ENCODE results near the gene INCA1. TPM values are rescaled to one million over a fixed set of nuclear protein-coding genes. Genes with fewer than 3 reads are reported as not detected.

INCA1 gene
- total RNA-seq, 2 donors from 2014 or later: 0.99 to 1.7 TPM

DNA sequence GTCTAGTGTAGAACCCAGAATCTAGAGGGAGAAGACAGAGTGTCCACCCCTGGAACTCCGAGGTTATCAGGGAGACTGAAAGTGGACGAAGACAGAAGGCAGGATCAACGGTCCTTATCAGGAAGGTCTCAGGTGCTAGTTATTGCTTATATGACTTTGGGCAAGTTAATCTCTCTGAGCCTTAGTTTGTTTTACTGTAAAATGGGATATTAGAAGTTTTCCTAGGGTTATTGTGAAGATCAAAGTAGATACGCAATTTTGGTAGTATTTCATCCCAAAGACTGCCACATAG lies 56.1 kb downstream of the INCA1 start:
- peaks cover 54% of the 10 kb centered on the region for H3K36me3 ChIP-seq (ENCODE audit: control insufficient read depth, insufficient read depth, low read length)
- H3K27me3 ChIP-seq (ENCODE audit: control insufficient read depth, insufficient read depth, low read length, poor library complexity, severe bottlenecking): no peaks in the 10 kb centered on the region
- peaks cover 34% of the 10 kb centered on the region for H3K4me1 Mint-ChIP-seq
- peak overlapping the region; percentile 98 for H3K4me3 ChIP-seq (ENCODE audit: low read length)
- TF ChIP-seq CTCF (conservative IDR thresholded peaks at IDR 0.05): no peak
- H3K9me3 Mint-ChIP-seq: no peaks in the 10 kb centered on the region
- H3K27me3 Mint-ChIP-seq (ENCODE audit: insufficient read depth): no peaks in the 10 kb centered on the region
- WGBS, 2 experiments (ENCODE audit: insufficient coverage in 1 of 2, insufficient read length in 1 of 2): 77 to 80% methylated on average over 4 of the region's 4 CpGs
- H3K9ac ChIP-seq (ENCODE audit: extremely low read depth, low read length, poor library complexity, severe bottlenecking): peak overlapping the region; percentile 84
- peaks cover 16% of the 10 kb centered on the region for H3K4me1 ChIP-seq (ENCODE audit: control insufficient read depth, insufficient read depth, low read length)
- no peak overlapping the region for H3K27ac ChIP-seq (ENCODE audit: low read depth, low read length)
- peaks cover 51% of the 10 kb centered on the region for H3K36me3 Mint-ChIP-seq (ENCODE audit: low read depth)
- H3K4me3 Mint-ChIP-seq: peak overlapping the region; percentile 94
- H3K27ac Mint-ChIP-seq: peak overlapping the region; percentile 99
- DNase-seq: no peak
- H3K9me3 ChIP-seq (ENCODE audit: control insufficient read depth, low read length): no peaks in the 10 kb centered on the region

GRCh38 chr17:4940555-4941318 lies 56.6 kb downstream of the INCA1 start:
- peaks cover 54% of the 10 kb centered on the region for H3K36me3 ChIP-seq (ENCODE audit: control insufficient read depth, insufficient read depth, low read length)
- H3K27me3 ChIP-seq (ENCODE audit: control insufficient read depth, insufficient read depth, low read length, poor library complexity, severe bottlenecking): no peaks in the 10 kb centered on the region
- H3K4me1 Mint-ChIP-seq: peaks cover 31% of the 10 kb centered on the region
- H3K9ac ChIP-seq (ENCODE audit: extremely low read depth, low read length, poor library complexity, severe bottlenecking): peak overlapping the region; percentile 84
- peaks cover 16% of the 10 kb centered on the region for H3K4me1 ChIP-seq (ENCODE audit: control insufficient read depth, insufficient read depth, low read length)
- H3K4me3 Mint-ChIP-seq: peak overlapping the region; percentile 94
- H3K4me3 ChIP-seq (ENCODE audit: low read length): peak overlapping the region; percentile 98
- no peaks in the 10 kb centered on the region for H3K27me3 Mint-ChIP-seq (ENCODE audit: insufficient read depth)
- H3K9me3 Mint-ChIP-seq: no peaks in the 10 kb centered on the region
- no peaks in the 10 kb centered on the region for H3K9me3 ChIP-seq (ENCODE audit: control insufficient read depth, low read length)
- H3K27ac ChIP-seq (ENCODE audit: low read depth, low read length): peak overlapping the region; percentile 96
- peaks cover 52% of the 10 kb centered on the region for H3K36me3 Mint-ChIP-seq (ENCODE audit: low read depth)
- H3K27ac Mint-ChIP-seq: peak overlapping the region; percentile 99
- DNase-seq: no peak
- 2 to 3% methylated on average over 11 to 29 of the region's 29 CpGs for WGBS, 2 experiments (ENCODE audit: insufficient coverage in 1 of 2, insufficient read length in 1 of 2)
- no peak for TF ChIP-seq CTCF (conservative IDR thresholded peaks at IDR 0.05)

DNA sequence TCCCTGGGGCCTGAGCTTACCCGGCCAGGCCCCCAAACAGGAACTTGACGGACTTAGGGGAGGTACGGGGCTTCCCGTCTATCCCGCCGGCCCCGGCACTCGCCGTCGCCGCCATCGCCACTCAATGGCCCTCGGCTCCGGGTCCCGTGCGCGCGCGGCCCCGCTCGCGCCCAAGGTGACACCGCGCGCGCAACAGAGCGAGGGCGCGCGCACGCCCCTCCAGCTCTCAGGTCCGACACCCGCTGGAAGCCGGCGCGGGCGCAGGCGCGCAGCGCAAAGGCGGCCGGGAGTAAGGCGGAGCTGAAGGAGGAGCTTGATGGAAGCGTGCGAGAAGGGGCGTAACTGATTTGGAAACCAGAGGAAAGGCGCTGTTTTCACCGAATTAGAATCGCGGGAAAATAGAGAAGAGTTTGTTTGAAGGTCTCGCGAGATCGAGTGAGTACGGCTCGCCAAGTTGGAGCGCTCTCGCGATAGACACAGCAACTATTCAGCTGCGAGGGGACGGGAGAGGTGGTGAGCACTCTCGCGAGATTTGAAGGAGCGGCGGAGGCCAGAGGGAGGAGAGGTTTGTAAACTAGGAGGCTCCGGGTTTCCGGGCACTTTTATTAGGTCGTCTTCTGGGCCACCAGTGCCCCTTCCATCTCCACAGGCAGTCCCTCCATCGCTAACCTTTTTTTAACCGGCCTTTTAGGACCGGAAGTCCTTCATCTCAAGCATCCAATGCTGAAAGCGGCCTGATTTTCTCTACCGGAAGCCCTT lies 57.3 kb downstream of the INCA1 start, which contains the start of the genes RNF167 and SLC25A11:
Gene RNF167, plus strand, starts transcription at position 473 of the 759 bp plus-strand sequence. CDS start 642 bp downstream, outside the sequence.
Gene SLC25A11, minus strand, starts transcription at position 251 of the 759 bp plus-strand sequence. Its CDS starts 136 bp downstream, at position 115.
- peak within 1 kb of the TSS; percentile 96 for H3K27ac ChIP-seq (ENCODE audit: low read depth, low read length)
- no peaks in the 10 kb centered on the region for H3K9me3 Mint-ChIP-seq
- H3K4me1 Mint-ChIP-seq: peaks cover 24% of the 10 kb centered on the region
- no peaks in the 10 kb centered on the region for H3K9me3 ChIP-seq (ENCODE audit: control insufficient read depth, low read length)
- TF ChIP-seq CTCF (conservative IDR thresholded peaks at IDR 0.05): no peak
- H3K27me3 ChIP-seq (ENCODE audit: control insufficient read depth, insufficient read depth, low read length, poor library complexity, severe bottlenecking): no peaks in the 10 kb centered on the region
- H3K4me1 ChIP-seq (ENCODE audit: control insufficient read depth, insufficient read depth, low read length): peaks cover 9% of the 10 kb centered on the region
- H3K9ac ChIP-seq (ENCODE audit: extremely low read depth, low read length, poor library complexity, severe bottlenecking): peak within 1 kb of the TSS; percentile 84
- peak; percentile 99 for DNase-seq
- H3K4me3 ChIP-seq (ENCODE audit: low read length): peak within 1 kb of the TSS; percentile 98
- H3K27ac Mint-ChIP-seq: peak within 1 kb of the TSS; percentile 99
- H3K36me3 Mint-ChIP-seq (ENCODE audit: low read depth): peaks cover 45% of the 10 kb centered on the region
- H3K4me3 Mint-ChIP-seq: peak within 1 kb of the TSS; percentile 94
- peaks cover 48% of the 10 kb centered on the region for H3K36me3 ChIP-seq (ENCODE audit: control insufficient read depth, insufficient read depth, low read length)
- 0% methylated on average over 51 to 72 of the region's 72 CpGs for WGBS, 2 experiments (ENCODE audit: insufficient coverage in 1 of 2, insufficient read length in 1 of 2)
- no peaks in the 10 kb centered on the region for H3K27me3 Mint-ChIP-seq (ENCODE audit: insufficient read depth)
